Smooth muscle cell (in vitro differentiated cells): ENCODE measurements around the gene MTX1. TPM values are rescaled to one million over a fixed set of nuclear protein-coding genes. Genes with fewer than 3 reads are reported as not detected.

Source experiments
- DNase-seq: peaks from one replicate; lab custom pipeline; 2025; ENCODE audit not compliant: unreplicated experiment; lab: John Stamatoyannopoulos, UW
- H2AFZ ChIP-seq: fragments of 200-600 bp; sonication (generic); 2 replicates; pipeline ENCODE4 v1.6.0; 2016; ENCODE audit warnings: antibody characterized with exemption, low read depth, mild to moderate bottlenecking
- H3F3A ChIP-seq: fragments of 200-600 bp; sonication (generic); 2 replicates; pipeline ENCODE4 v1.6.0; 2017; ENCODE audit warnings: antibody characterized with exemption, low read depth
- H3K27ac ChIP-seq: fragments of 200-600 bp; sonication (generic); 2 replicates; pipeline ENCODE4 v1.5.1; 2016; ENCODE audit warnings: low read depth, mild to moderate bottlenecking
- H3K27me3 ChIP-seq: fragments of 200-600 bp; sonication (generic); 2 replicates; pipeline ENCODE4 v1.6.1; 2016; ENCODE audit warnings: low read depth, mild to moderate bottlenecking
- H3K36me3 ChIP-seq: fragments of 200-600 bp; sonication (generic); 2 replicates; pipeline ENCODE4 v1.5.1; 2016; ENCODE audit warnings: low read depth
- H3K4me1 ChIP-seq: fragments of 200-600 bp; sonication (generic); 2 replicates; pipeline ENCODE4 v1.5.1; 2016; ENCODE audit warnings: low read depth
- H3K4me2 ChIP-seq: fragments of 200-600 bp; sonication (generic); 2 replicates; pipeline ENCODE4 v1.6.0; 2016; ENCODE audit warnings: mild to moderate bottlenecking
- H3K4me3 ChIP-seq: fragments of 200-600 bp; sonication (generic); 2 replicates; pipeline ENCODE4 v1.5.1; 2016; ENCODE audit warnings: mild to moderate bottlenecking
- H3K79me2 ChIP-seq: fragments of 200-600 bp; sonication (generic); 2 replicates; pipeline ENCODE4 v1.6.0; 2016; ENCODE audit warnings: low read depth, mild to moderate bottlenecking
- H3K9ac ChIP-seq: fragments of 200-600 bp; sonication (generic); 2 replicates; pipeline ENCODE4 v1.6.0; 2016; ENCODE audit warnings: low read depth
- H3K9me3 ChIP-seq: fragments of 200-600 bp; sonication (generic); replicated peaks from 2 replicates; pipeline ENCODE4 v1.5.1; 2016; ENCODE audit warnings: low read depth
- H4K20me1 ChIP-seq: fragments of 200-600 bp; sonication (generic); 2 replicates; pipeline ENCODE4 v1.6.0; 2016; ENCODE audit warnings: low read depth
- CTCF ChIP-seq: fragments of 200-600 bp; sonication (generic); IDR thresholded peaks from 2 replicates; pipeline ENCODE4 v1.5.1; 2017; ENCODE audit warnings: borderline replicate concordance, mild to moderate bottlenecking, antibody characterized with exemption; ENCODE audit not compliant: insufficient read depth, poor library complexity, severe bottlenecking
- WGBS: methylation state at CpG from one replicate; pipeline ENCODE4 v1.1.7; 2016; ENCODE audit warnings: low lambda C conversion rate; 5-methylcytosine and 5-hydroxymethylcytosine counted together
- microRNA counts: library from miRNA; unstranded; fragments of <30 nt; microRNA quantifications from one replicate; lab custom pipeline; 2016
- polyA plus RNA-seq: library from polyadenylated mRNA; unstranded; fragments of >200 nt; fragmentation: Nextera tagmentation; extraction: Ambion mirVana; gene quantifications from 2 replicates; pipeline ENCODE4 v1.2.1, GENCODE V29; 2016
- total RNA-seq: library from RNA; depleted of rRNA; stranded (reverse); fragments of >200 nt; gene quantifications from 2 replicates; pipeline ENCODE4 v1.2.3, GENCODE V29; 2014

The MTX1 gene
- total and polyA plus RNA-seq, 2 experiments from 2014 or later: 45.2 to 109 TPM

DNA sequence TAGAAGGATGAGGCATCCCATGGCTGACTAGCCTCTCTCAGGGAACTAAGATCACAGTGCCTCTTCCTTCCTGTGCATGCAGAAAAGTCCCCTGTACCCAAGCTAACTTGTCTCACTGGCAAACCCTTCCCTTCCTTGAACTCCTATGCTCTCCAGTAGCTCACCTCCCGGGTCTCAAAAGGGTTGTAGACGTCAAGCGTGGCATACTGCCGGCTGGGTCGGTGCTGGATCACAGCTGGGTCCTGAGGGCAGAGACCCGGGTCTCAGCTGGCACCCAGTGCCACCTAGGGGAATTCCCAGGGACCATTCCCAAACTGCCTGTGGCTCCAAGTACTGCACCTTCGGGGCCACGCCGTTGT is 53.0 kb downstream of the MTX1 start:
- Histone ChIP-seq H3K4me1 (peaks cover 8% of the 10 kb centered on the region), H3K36me3 (peaks cover 4% of the 10 kb centered on the region), H3K4me3 (peak overlapping the region; percentile 80), H3K79me2 (peaks cover 18% of the 10 kb centered on the region), H3K9ac (peak overlapping the region; percentile 74), H4K20me1 (no peaks in the 10 kb centered on the region), H3K4me2 (peak overlapping the region; percentile 91), H3F3A (peaks cover 36% of the 10 kb centered on the region), H3K27me3 (no peaks in the 10 kb centered on the region), H3K27ac (peak overlapping the region; percentile 49), H2AFZ (peak overlapping the region; percentile 57), H3K9me3 (no peaks in the 10 kb centered on the region)
- no peak for TF ChIP-seq CTCF
- no peak for DNase-seq
- WGBS: 3% methylated on average over 9 of the region's 9 CpGs

GRCh38 chr1:155261852-155262673 is 53.6 kb downstream of the MTX1 start, which contains the start of gene SCAMP3:
TSS of gene SCAMP3 (minus strand) at chr1:155262360. CDS start at chr1:155262151, 209 bp downstream.
- 2% methylated on average over 46 of the region's 47 CpGs for WGBS
- H3K9me3 ChIP-seq: no peaks in the 10 kb centered on the region
- H3K79me2 ChIP-seq: peaks cover 18% of the 10 kb centered on the region
- peak within 1 kb of the TSS; percentile 91 for H3K4me2 ChIP-seq
- H3K36me3 ChIP-seq: peaks cover 4% of the 10 kb centered on the region
- peak within 1 kb of the TSS; percentile 57 for H2AFZ ChIP-seq
- peaks cover 8% of the 10 kb centered on the region for H3K4me1 ChIP-seq
- H3K27ac ChIP-seq: peak within 1 kb of the TSS; percentile 49
- peaks cover 30% of the 10 kb centered on the region for H3F3A ChIP-seq
- peak; percentile 65 for DNase-seq
- H4K20me1 ChIP-seq: no peaks in the 10 kb centered on the region
- peak within 1 kb of the TSS; percentile 74 for H3K9ac ChIP-seq
- H3K27me3 ChIP-seq: no peaks in the 10 kb centered on the region
- H3K4me3 ChIP-seq: peak within 1 kb of the TSS; percentile 80
- TF ChIP-seq CTCF: no peak

DNA sequence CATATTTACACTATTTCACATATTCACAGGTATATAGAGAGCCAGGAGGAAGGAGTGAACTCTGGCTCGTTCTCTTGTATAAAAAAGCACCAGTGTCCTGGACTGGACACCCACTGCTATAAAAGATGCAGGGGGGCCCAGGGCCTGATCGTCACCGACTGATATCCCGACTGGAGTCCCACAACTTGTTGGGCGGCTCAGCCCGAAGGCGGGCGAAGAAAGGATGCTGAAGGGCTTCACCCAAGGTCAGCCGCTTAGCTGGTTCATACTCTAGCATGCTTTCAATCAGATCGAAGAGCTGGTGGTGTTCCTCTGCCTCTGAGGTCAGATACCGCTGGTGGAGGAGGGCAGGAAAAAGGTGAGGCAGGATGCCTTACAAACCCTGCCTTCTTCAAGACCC is 54.6 kb downstream of the MTX1 start:
- H3K4me3 ChIP-seq: no peak overlapping the region
- WGBS: 94% methylated on average over 11 of the region's 11 CpGs

More for the DNA sequence above, 54.6 kb downstream of the MTX1 start:
- TF ChIP-seq CTCF: no peak
- no peak overlapping the region for H3K27ac ChIP-seq
- H4K20me1 ChIP-seq: no peaks in the 10 kb centered on the region
- H3F3A ChIP-seq: peaks cover 31% of the 10 kb centered on the region
- peaks cover 18% of the 10 kb centered on the region for H3K79me2 ChIP-seq
- H3K36me3 ChIP-seq: peaks cover 13% of the 10 kb centered on the region
- H3K9ac ChIP-seq: no peak overlapping the region
- H2AFZ ChIP-seq: no peak overlapping the region
- H3K4me2 ChIP-seq: no peak overlapping the region
- peaks cover 8% of the 10 kb centered on the region for H3K4me1 ChIP-seq
- DNase-seq: no peak
- no peaks in the 10 kb centered on the region for H3K27me3 ChIP-seq
- H3K9me3 ChIP-seq: no peaks in the 10 kb centered on the region

MicroRNA genes within 50 kb of the gene (microRNA counts, 767-probe panel; counts per million panel counts)
- 183 counts per million for microRNA hsa-miR-92b-3p (lab: Ali Mortazavi, UCI)

Other genes starting within 250 kb of the MTX1 start
- gene PYGO2, start 246.9 kb upstream of the MTX1 start, total RNA-seq: 18.4 and 20.3 TPM in 2 replicates
- gene PYGO2, start 246.9 kb upstream of the MTX1 start, polyA plus RNA-seq: 27.9 and 30.0 TPM in 2 replicates
- 207 and 216 TPM in 2 replicates for gene SHC1, start 237.9 kb upstream of the MTX1 start, total RNA-seq
- 214 and 249 TPM in 2 replicates for gene SHC1, start 237.9 kb upstream of the MTX1 start, polyA plus RNA-seq
- gene CKS1B, start 234.0 kb upstream of the MTX1 start, total RNA-seq: 41.6 and 46.3 TPM in 2 replicates
- 115 and 116 TPM in 2 replicates for gene CKS1B, start 234.0 kb upstream of the MTX1 start, polyA plus RNA-seq
- 30.7 and 31.1 TPM in 2 replicates for gene FLAD1, start 225.4 kb upstream of the MTX1 start, total RNA-seq
- gene FLAD1, start 225.4 kb upstream of the MTX1 start, polyA plus RNA-seq: 51.4 and 52.1 TPM in 2 replicates
- gene LENEP, start 215.1 kb upstream of the MTX1 start, total RNA-seq: not detected in 2 replicates
- not detected in 2 replicates for gene LENEP, start 215.1 kb upstream of the MTX1 start, polyA plus RNA-seq
- 15.3 and 15.5 TPM in 2 replicates for gene ZBTB7B, start 205.9 kb upstream of the MTX1 start, total RNA-seq
- 7.5 and 10.0 TPM in 2 replicates for gene ZBTB7B, start 205.9 kb upstream of the MTX1 start, polyA plus RNA-seq
- 1.1 TPM in 1 of 2 replicates, not detected in the other for gene DCST2, start 174.9 kb upstream of the MTX1 start, total RNA-seq
- 1.2 and 1.3 TPM in 2 replicates for gene DCST2, start 174.9 kb upstream of the MTX1 start, polyA plus RNA-seq
- gene DCST1, start 174.9 kb upstream of the MTX1 start, total RNA-seq: not detected in 2 replicates
- not detected in 2 replicates for gene DCST1, start 174.9 kb upstream of the MTX1 start, polyA plus RNA-seq
- 29.8 and 45.4 TPM in 2 replicates for gene ADAM15, start 157.4 kb upstream of the MTX1 start, total RNA-seq
- gene ADAM15, start 157.4 kb upstream of the MTX1 start, polyA plus RNA-seq: 41.2 and 49.4 TPM in 2 replicates
- 24.2 and 27.6 TPM in 2 replicates for gene EFNA4, start 145.0 kb upstream of the MTX1 start, total RNA-seq
- 18.1 and 19.1 TPM in 2 replicates for gene EFNA4, start 145.0 kb upstream of the MTX1 start, polyA plus RNA-seq
- 5.2 and 7.1 TPM in 2 replicates for gene EFNA3, start 129.9 kb upstream of the MTX1 start, total RNA-seq
- 9.1 and 10.0 TPM in 2 replicates for gene EFNA3, start 129.9 kb upstream of the MTX1 start, polyA plus RNA-seq
- gene EFNA1, start 80.8 kb upstream of the MTX1 start, total RNA-seq: 14.4 and 20.9 TPM in 2 replicates
- gene EFNA1, start 80.8 kb upstream of the MTX1 start, polyA plus RNA-seq: 16.4 and 53.5 TPM in 2 replicates
- 44.5 and 44.7 TPM in 2 replicates for gene SLC50A1, start 72.8 kb upstream of the MTX1 start, total RNA-seq
- 98.0 and 109 TPM in 2 replicates for gene SLC50A1, start 72.8 kb upstream of the MTX1 start, polyA plus RNA-seq
- 51.5 and 69.1 TPM in 2 replicates for gene DPM3, start 68.2 kb upstream of the MTX1 start, total RNA-seq
- gene DPM3, start 68.2 kb upstream of the MTX1 start, polyA plus RNA-seq: 75.8 and 79.9 TPM in 2 replicates
- 192 and 283 TPM in 2 replicates for gene KRTCAP2, start 35.4 kb upstream of the MTX1 start, total RNA-seq
- 607 and 642 TPM in 2 replicates for gene KRTCAP2, start 35.4 kb upstream of the MTX1 start, polyA plus RNA-seq
- 1.5 and 3.8 TPM in 2 replicates for gene TRIM46, start 34.8 kb upstream of the MTX1 start, total RNA-seq
- 3.6 and 4.3 TPM in 2 replicates for gene TRIM46, start 34.8 kb upstream of the MTX1 start, polyA plus RNA-seq
- gene THBS3, start 798 bp upstream of the MTX1 start, total RNA-seq: 17.2 and 28.5 TPM in 2 replicates
- gene THBS3, start 798 bp upstream of the MTX1 start, polyA plus RNA-seq: 15.7 and 20.1 TPM in 2 replicates
- 7.0 and 14.7 TPM in 2 replicates for gene ENTREP3, start 46.8 kb downstream of the MTX1 start, total RNA-seq
- gene ENTREP3, start 46.8 kb downstream of the MTX1 start, polyA plus RNA-seq: 26.5 and 30.9 TPM in 2 replicates
- 51.4 and 52.1 TPM in 2 replicates for gene SCAMP3, start 53.7 kb downstream of the MTX1 start, total RNA-seq
- gene SCAMP3, start 53.7 kb downstream of the MTX1 start, polyA plus RNA-seq: 118 and 151 TPM in 2 replicates
- 23.6 and 25.5 TPM in 2 replicates for gene CLK2, start 64.8 kb downstream of the MTX1 start, total RNA-seq
- gene CLK2, start 64.8 kb downstream of the MTX1 start, polyA plus RNA-seq: 23.5 and 32.2 TPM in 2 replicates
- gene HCN3, start 68.8 kb downstream of the MTX1 start, total RNA-seq: 0.49 and 0.72 TPM in 2 replicates
- gene HCN3, start 68.8 kb downstream of the MTX1 start, polyA plus RNA-seq: 1.2 and 1.6 TPM in 2 replicates
- gene PKLR, start 92.7 kb downstream of the MTX1 start, total RNA-seq: 0.09 TPM in 1 of 2 replicates, not detected in the other
- gene PKLR, start 92.7 kb downstream of the MTX1 start, polyA plus RNA-seq: 0.07 TPM in 1 of 2 replicates, not detected in the other
- gene FDPS, start 100.2 kb downstream of the MTX1 start, total RNA-seq: 104 and 136 TPM in 2 replicates
- gene FDPS, start 100.2 kb downstream of the MTX1 start, polyA plus RNA-seq: 208 and 299 TPM in 2 replicates
- 28.6 and 28.7 TPM in 2 replicates for gene RUSC1, start 112.2 kb downstream of the MTX1 start, total RNA-seq
- gene RUSC1, start 112.2 kb downstream of the MTX1 start, polyA plus RNA-seq: 33.2 and 42.6 TPM in 2 replicates